GM18867 (cell line): ENCODE data around the gene ZIC2.
"Not testable (repeated sequence)": the region's sequence is repeated elsewhere in the genome, so short reads cannot be mapped to it uniquely, and the experiment has no call there.

Experiments
- ATAC-seq: cut with Tn5 transposase; IDR thresholded peaks from one replicate; pipeline ENCODE4 v1.9.1; 2021; ENCODE audit warnings: mild to moderate bottlenecking, moderate library complexity; ENCODE audit not compliant: unreplicated experiment

The ZIC2 gene

GRCh38 chr13:99998261-99998660 is 16.7 kb downstream of the ZIC2 start:
- ATAC-seq, result no peak

GRCh38 chr13:100014621-100015020 is 33.0 kb downstream of the ZIC2 start:
- ATAC-seq, result no peak

DNA sequence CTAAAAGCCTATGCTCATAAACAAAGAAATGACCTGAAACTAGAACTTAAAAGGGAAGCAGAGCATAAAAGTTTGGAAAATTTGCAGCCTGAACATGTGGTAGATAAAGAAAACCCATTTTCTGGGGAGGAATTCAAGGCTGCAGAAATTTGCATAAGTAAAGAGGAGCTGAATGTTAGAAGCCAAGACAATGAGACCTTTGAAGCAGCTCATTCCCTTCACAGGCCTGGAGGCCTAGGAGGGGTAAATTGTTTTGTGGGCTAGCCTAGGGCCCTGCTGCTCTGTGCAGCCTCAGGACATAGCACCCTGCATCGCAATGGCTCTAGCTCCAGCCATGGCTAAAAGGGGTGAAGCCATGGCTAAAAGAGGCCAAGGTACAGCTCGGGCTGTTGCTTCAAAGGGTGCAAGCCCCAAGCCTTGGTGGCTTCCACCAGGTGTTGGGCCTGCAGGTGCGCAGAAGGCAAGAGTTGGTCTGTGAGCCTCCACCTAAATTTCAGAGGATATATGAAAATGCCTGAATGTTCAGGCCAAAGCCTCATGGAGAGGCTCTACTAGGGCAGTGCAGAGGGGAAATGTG is 38.3 kb downstream of the ZIC2 start:
- no peak for ATAC-seq

DNA sequence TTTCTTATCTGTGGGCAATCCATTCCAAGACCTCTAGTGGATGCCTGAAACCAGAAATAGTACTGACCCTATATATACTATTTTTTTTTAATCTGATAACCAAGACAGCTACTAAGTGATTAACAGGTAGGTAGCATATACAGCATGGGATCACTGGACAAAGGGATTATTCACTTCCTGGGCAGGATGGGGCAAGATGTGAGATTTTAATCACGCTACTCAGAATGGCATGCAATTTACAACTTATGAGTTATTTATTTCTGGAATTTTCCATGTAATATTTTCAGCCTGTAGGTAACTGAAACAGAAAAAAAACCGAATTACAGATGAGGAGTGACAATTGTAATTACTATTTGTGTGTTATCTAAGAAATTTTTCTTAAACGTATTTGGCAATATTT is 41.2 kb downstream of the ZIC2 start:
- no peak for ATAC-seq

- no peak for ATAC-seq
Measured at GRCh38 chr13:100024023-100024422, 42.4 kb downstream of the ZIC2 start.

DNA sequence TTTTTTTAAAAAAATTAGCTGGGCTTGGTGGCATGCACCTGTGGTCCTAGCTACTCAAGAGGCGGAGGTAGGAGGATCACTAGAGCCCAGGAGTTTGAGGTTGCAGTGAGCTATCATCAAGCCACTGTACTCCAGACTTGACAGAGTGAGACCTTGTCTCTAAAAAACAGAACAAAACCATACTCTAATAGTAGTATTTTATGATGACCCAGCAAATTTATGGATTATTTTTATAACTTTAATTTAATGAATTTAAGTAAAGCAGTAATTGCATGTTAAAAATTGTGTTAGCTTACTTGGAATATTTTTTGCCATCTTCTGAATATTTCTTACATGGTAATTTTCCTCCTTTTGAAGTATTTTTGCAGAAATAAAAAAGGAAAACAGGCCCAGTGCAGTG is 48.3 kb downstream of the ZIC2 start:
- ATAC-seq, result no peak

- not testable (repeated sequence) for ATAC-seq
Measured at GRCh38 chr13:100032642-100033041, 51.1 kb downstream of the ZIC2 start.

GRCh38 chr13:100035936-100036335 is 54.4 kb downstream of the ZIC2 start:
- no peak for ATAC-seq
